ENCODE data around the gene KIF3A. TPM values are rescaled to one million over a fixed set of nuclear protein-coding genes. Genes with fewer than 3 reads are reported as not detected.

The KIF3A gene
- total RNA-seq, 1 donor from 2014 or later, result 10.5 TPM

DNA sequence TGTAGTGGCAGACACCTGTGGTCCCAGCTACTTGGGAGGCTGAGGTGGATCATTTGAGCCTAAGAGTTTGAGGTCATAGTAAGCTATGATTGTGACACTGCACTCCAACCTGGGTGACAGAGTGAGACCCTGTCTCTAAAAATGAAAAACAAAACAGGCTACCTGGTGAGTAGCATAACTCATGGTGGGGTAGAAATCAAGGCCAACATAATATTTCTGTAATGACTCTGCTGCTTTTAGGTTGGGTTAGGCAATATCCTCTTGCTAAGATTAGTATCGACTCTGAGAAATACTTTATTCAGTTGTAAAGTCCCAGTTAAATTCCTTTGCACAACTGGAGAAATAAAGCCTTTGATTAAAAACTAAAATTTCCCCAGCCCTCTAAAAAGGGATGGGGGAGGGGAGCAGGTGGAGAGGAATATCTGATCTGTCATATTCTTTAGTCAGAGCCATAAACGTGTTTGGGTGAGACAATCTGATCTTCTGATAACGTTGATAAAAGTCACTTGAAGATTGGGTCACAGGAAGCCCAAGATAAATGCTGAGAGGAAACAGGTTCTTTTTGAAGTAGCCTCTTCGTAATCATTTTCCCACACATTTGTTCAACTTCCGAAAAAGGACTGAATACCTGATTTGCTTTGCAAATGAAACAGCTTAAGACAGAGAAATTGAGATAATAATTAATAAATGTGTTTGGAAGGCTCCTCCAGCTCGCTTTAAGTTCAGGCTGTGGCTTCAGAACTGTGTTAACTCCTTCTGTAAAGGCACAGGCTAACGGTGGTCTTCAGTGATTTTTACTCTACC lies 48.6 kb downstream of the KIF3A start:
- no peak overlapping the region for H3K27ac ChIP-seq
- H3K9me3 ChIP-seq, result no peaks in the 10 kb centered on the region
- TF ChIP-seq, protein P1, sequence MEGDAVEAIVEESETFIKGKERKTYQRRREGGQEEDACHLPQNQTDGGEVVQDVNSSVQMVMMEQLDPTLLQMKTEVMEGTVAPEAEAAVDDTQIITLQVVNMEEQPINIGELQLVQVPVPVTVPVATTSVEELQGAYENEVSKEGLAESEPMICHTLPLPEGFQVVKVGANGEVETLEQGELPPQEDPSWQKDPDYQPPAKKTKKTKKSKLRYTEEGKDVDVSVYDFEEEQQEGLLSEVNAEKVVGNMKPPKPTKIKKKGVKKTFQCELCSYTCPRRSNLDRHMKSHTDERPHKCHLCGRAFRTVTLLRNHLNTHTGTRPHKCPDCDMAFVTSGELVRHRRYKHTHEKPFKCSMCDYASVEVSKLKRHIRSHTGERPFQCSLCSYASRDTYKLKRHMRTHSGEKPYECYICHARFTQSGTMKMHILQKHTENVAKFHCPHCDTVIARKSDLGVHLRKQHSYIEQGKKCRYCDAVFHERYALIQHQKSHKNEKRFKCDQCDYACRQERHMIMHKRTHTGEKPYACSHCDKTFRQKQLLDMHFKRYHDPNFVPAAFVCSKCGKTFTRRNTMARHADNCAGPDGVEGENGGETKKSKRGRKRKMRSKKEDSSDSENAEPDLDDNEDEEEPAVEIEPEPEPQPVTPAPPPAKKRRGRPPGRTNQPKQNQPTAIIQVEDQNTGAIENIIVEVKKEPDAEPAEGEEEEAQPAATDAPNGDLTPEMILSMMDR (IDR thresholded peaks at IDR 0.05), result no peak
- ATAC-seq (no peak), DNase-seq (no peak)
- H3K4me1 ChIP-seq, result no peaks in the 10 kb centered on the region
- no peaks in the 10 kb centered on the region for H3K27me3 ChIP-seq
- intact Hi-C loops (cut with DNase I), result no loop called here
- H3K4me3 ChIP-seq, result no peak overlapping the region
- H3K36me3 ChIP-seq, result no peaks in the 10 kb centered on the region

GRCh38 chr5:132687995-132688394 lies 49.4 kb downstream of the KIF3A start:
- TF ChIP-seq, protein P1 (IDR thresholded peaks at IDR 0.05), result no peak
- Histone ChIP-seq H3K36me3 (no peaks in the 10 kb centered on the region), H3K4me3 (no peak overlapping the region), H3K27me3 (no peaks in the 10 kb centered on the region), H3K4me1 (no peaks in the 10 kb centered on the region), H3K27ac (no peak overlapping the region), H3K9me3 (no peaks in the 10 kb centered on the region)
- no peak for DNase-seq
- intact Hi-C loops (cut with DNase I), result no loop called here
- no peak for ATAC-seq

GRCh38 chr5:132686193-132686592 lies 51.2 kb downstream of the KIF3A start:
- Histone ChIP-seq H3K4me1 (no peaks in the 10 kb centered on the region), H3K9me3 (no peaks in the 10 kb centered on the region)

DNA sequence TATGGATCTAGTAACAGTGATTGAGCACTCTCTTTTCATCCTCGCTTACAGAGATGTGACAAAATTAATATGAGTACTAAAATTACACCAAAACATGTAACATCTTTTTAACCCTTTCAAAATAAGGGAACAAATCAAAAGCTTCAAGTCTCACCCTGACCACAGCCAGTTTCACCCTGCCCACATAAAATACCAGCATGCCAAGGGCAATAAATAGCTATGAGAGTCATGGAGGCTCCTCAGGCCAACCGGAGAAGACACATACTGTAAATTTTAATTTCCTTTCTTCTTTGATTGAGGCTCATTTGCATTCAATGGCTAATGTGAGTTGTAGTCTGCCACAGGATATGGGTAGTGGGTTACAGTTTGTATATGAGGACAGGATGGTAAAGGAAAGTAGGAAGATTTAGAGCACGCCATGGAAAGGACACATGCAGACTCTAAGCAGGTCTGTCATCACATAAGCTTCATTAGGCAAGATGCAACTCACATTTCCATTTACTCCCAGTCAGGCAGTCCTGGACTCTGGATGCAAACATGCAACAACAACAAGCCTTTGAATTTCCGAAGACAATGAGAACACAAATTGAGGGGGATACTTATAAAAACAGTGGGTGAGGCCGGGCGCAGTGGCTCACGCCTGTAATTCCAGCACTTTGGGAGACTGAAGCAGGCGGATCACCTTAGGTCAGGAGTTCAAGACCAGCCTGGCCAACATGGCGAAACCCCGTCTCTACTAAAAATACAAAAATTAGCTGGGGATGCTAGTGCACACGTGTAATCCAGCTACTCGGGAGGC lies 52.2 kb downstream of the KIF3A start:
- TF ChIP-seq, protein P1 (IDR thresholded peaks at IDR 0.05), result no peak
- ATAC-seq (no peak), DNase-seq (no peak)
- H3K27ac ChIP-seq, result no peak overlapping the region
- no peak overlapping the region for H3K4me3 ChIP-seq
- no peaks in the 10 kb centered on the region for H3K4me1 ChIP-seq
- H3K9me3 ChIP-seq, result no peaks in the 10 kb centered on the region
- H3K36me3 ChIP-seq, result no peaks in the 10 kb centered on the region
- intact Hi-C loops (cut with DNase I), result no loop called here
- no peaks in the 10 kb centered on the region for H3K27me3 ChIP-seq

More at GRCh38 chr5:132686193-132686592, 51.2 kb downstream of the KIF3A start:
- no peak for DNase-seq
- no peak overlapping the region for H3K27ac ChIP-seq
- TF ChIP-seq, protein P1 (IDR thresholded peaks at IDR 0.05), result no peak
- no peaks in the 10 kb centered on the region for H3K27me3 ChIP-seq
- no peak for ATAC-seq
- no peaks in the 10 kb centered on the region for H3K36me3 ChIP-seq
- H3K4me3 ChIP-seq, result no peak overlapping the region
- intact Hi-C loops (cut with DNase I), result no loop called here

DNA sequence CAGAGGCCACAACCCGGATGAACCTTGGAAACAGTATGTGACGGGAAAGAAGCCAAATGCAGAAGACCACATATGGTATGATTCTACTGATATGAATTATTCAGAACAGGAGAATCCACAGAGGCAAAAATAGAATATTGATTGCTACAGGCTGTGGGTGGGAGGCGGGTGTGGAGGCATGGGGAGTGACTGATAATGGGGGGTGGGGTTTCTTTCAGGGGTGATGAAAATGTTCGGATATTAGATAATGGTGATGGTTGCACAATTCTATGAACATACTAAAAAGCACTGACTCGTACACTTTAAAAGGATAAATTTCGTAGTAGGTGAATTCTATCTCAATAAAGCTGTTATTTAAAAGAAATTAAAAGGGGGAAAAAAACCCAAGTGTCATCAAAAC lies 52.9 kb downstream of the KIF3A start:
- TF ChIP-seq, protein P1 (IDR thresholded peaks at IDR 0.05), result no peak
- Histone ChIP-seq H3K36me3 (no peaks in the 10 kb centered on the region), H3K4me1 (no peaks in the 10 kb centered on the region), H3K27me3 (no peaks in the 10 kb centered on the region), H3K9me3 (no peaks in the 10 kb centered on the region), H3K4me3 (no peak overlapping the region), H3K27ac (no peak overlapping the region)
- intact Hi-C loops (cut with DNase I), result no loop called here
- no peak for DNase-seq
- ATAC-seq, result no peak

Measured in upper lobe of right lung (tissue), 1 donor.